ENCODE data around the gene SEC16A. TPM values are rescaled to one million over a fixed set of nuclear protein-coding genes. Genes with fewer than 3 reads are reported as not detected.

Gene SEC16A
- total RNA-seq, 1 experiment from 2014 or later: 56.4 TPM

DNA sequence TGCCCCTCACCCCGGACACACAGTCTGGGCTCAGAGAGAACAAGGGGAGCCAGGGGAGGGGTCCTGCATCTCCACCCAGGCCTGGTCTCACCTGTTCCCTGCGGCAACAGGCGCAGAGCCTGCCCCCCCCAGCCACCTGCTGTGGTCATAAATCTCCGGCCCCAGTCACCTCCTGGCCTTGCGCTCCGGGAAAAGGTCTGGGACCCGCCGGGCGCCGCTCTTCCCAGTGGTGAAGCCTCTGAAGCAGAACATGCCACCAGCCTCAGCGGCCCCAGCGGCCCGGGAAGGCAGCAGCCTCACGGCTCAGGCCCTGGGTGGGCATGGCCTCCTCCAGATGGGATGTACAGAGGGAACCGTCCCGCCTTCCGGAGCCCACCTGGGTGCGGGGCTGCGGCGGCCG, 42.4 kb upstream of the SEC16A start:
- TF ChIP-seq, protein P1, sequence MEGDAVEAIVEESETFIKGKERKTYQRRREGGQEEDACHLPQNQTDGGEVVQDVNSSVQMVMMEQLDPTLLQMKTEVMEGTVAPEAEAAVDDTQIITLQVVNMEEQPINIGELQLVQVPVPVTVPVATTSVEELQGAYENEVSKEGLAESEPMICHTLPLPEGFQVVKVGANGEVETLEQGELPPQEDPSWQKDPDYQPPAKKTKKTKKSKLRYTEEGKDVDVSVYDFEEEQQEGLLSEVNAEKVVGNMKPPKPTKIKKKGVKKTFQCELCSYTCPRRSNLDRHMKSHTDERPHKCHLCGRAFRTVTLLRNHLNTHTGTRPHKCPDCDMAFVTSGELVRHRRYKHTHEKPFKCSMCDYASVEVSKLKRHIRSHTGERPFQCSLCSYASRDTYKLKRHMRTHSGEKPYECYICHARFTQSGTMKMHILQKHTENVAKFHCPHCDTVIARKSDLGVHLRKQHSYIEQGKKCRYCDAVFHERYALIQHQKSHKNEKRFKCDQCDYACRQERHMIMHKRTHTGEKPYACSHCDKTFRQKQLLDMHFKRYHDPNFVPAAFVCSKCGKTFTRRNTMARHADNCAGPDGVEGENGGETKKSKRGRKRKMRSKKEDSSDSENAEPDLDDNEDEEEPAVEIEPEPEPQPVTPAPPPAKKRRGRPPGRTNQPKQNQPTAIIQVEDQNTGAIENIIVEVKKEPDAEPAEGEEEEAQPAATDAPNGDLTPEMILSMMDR (conservative IDR thresholded peaks at IDR 0.05): no peak
- Mint-ChIP-seq H3K27ac (no peak overlapping the region), H3K27me3 (ENCODE audit: low read depth) (no peaks in the 10 kb centered on the region), H3K4me1 (peaks cover 3 to 13% of the 10 kb centered on the region in 2 experiments), H3K9me3 (peaks cover 6 to 8% of the 10 kb centered on the region in 2 experiments), H3K36me3 (ENCODE audit: insufficient read depth in 1 of 3, low read depth in 3 of 3) (peaks cover 2 to 8% (median 5%) of the 10 kb centered on the region in 3 experiments; a peak in 6 of 7 replicates), H3K4me3 (no peak overlapping the region)
- H2BK15ac ChIP-seq (ENCODE audit: low read depth, low read length): no peak overlapping the region
- H2BK20ac ChIP-seq (ENCODE audit: low read depth, low read length, poor library complexity, severe bottlenecking): no peak overlapping the region
- no peak overlapping the region for H4K91ac ChIP-seq (ENCODE audit: insufficient read length, low read depth, low read length)
- H2AFZ ChIP-seq (ENCODE audit: low read length): no peak overlapping the region
- H4K8ac ChIP-seq (replicated peaks; ENCODE audit: insufficient read length, low read depth, low read length): no peak overlapping the region
- H3K79me1 ChIP-seq (ENCODE audit: insufficient read depth, low read depth, low read length, poor library complexity, severe bottlenecking): no peaks in the 10 kb centered on the region
- no peak overlapping the region for H3K4ac ChIP-seq (ENCODE audit: low read depth, low read length)
- WGBS (ENCODE audit: extremely low coverage, insufficient read length, low lambda C conversion rate): no CpG with 5 or more reads among the region's 21 CpGs
- H3K9me3 ChIP-seq (ENCODE audit: control insufficient read depth, low read depth, low read length): no peaks in the 10 kb centered on the region
- H3K18ac ChIP-seq (ENCODE audit: insufficient read length, low read depth, low read length): no peak overlapping the region
- no peak overlapping the region for H3K9ac ChIP-seq (ENCODE audit: extremely low read depth, insufficient read length, low read length)
- H4K20me1 ChIP-seq (ENCODE audit: control insufficient read depth, insufficient read depth, insufficient read length): no peaks in the 10 kb centered on the region
- H2BK120ac ChIP-seq (ENCODE audit: low read depth, low read length, poor library complexity, severe bottlenecking): no peak overlapping the region
- no peak overlapping the region for H2BK12ac ChIP-seq (ENCODE audit: insufficient read length, low read depth, low read length)
- no peak overlapping the region for H2BK5ac ChIP-seq (ENCODE audit: insufficient read length, low read length)
- H4K5ac ChIP-seq (ENCODE audit: insufficient read length, low read depth, low read length): no peak overlapping the region
- H3K23ac ChIP-seq (ENCODE audit: insufficient read length, low read depth, low read length): no peak overlapping the region
- H2AK5ac ChIP-seq (ENCODE audit: insufficient read length, low read length): no peak overlapping the region
- H3K23me2 ChIP-seq (ENCODE audit: insufficient read length, low read depth, low read length, poor library complexity, severe bottlenecking): no peaks in the 10 kb centered on the region
- no peak overlapping the region for H3K4me2 ChIP-seq (ENCODE audit: insufficient read depth, insufficient read length, low read length)
- no peak overlapping the region; the same call in 1 of the 2 replicates for H3K14ac ChIP-seq (ENCODE audit: insufficient read depth, low read length)
- no peaks in the 10 kb centered on the region for H3K27me3 ChIP-seq (ENCODE audit: insufficient read depth, low read length)
- no peaks in the 10 kb centered on the region for H3K4me1 ChIP-seq (ENCODE audit: insufficient read depth, low read length)
- H3K27ac ChIP-seq (ENCODE audit: insufficient read length, low read depth, low read length): no peak overlapping the region
- no peak for DNase-seq
- no peak overlapping the region for H3K56ac ChIP-seq (ENCODE audit: insufficient read length, low read depth, low read length)
- H3T11ph ChIP-seq (ENCODE audit: low read length): no peak overlapping the region
- peaks cover 2% of the 10 kb centered on the region; the same call in 1 of the 2 replicates for H3K79me2 ChIP-seq (ENCODE audit: insufficient read depth, low read length)
